ENCODE results near the gene ZNF43.

GRCh38 chr19:21835429-21835809 lies 563 bp downstream of the ZNF43 start:
- TF ChIP-seq POLR2A (IDR thresholded peaks at IDR 0.05; ENCODE audit: low read length), result no peak
- TF ChIP-seq GATA1 (IDR thresholded peaks at IDR 0.05; ENCODE audit: low read depth, low read length), result no peak

All from erythroblast (primary cell).